ENCODE results near the gene UBL4A. TPM values are rescaled to one million over a fixed set of nuclear protein-coding genes. Genes with fewer than 3 reads are reported as not detected.

The UBL4A gene
- total and polyA plus RNA-seq, 7 donors: 38.3 to 118 (median 64.4) TPM

DNA sequence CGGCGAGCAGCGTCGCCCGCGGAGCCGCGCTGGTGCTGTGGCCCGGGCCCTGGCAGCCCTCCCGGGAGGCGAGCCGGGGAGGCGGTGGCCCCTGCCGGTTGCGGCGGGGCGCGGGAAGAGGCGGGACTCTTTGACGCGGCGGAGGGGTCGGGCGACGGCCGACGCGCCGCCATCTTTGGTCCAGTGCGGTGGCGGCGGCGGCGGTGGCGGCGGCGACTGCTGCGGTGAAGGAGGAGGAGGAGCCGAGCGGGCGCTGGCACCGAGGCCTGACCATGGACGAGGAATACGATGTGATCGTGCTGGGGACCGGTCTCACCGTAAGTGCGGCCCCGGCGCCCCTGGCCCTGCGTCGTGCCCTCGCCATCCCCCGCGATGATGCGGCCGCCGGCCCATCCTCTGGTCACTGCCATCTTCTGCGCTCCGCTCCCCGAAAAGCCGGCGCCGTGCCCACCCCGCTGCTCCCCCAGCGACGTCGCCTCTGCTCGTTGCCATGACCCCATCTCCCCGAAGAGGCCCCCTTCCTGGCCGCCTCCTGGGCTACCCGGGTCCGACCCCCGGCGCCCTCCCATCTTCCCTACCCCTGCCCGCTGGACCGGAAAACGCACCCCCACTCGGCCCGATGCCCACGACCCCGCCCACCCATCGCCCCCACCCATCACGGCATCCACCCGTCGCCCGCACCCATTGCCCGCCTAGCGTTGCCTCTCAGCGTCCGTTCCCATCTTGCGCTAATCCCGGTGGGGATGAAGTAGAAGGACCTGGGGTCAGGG lies 49.2 kb downstream of the UBL4A start, which contains the start of gene GDI1:
Gene GDI1, plus strand, starts transcription at position 172 of the 770 bp plus-strand sequence. Its CDS starts 101 bp downstream, at position 273.
- no peaks in the 10 kb centered on the region for H3K4me1 ChIP-seq
- ATAC-seq: peak; percentile 53 to 85 (median 71)
- intact Hi-C loops (cut with DNase I): no loop called here
- 0 to 29% (median 1%) methylated on average over 4 to 67 of the region's 93 CpGs for WGBS, 3 donors
- H3K27ac ChIP-seq: peak within 1 kb of the TSS; percentile 84
- TF ChIP-seq, protein P1, sequence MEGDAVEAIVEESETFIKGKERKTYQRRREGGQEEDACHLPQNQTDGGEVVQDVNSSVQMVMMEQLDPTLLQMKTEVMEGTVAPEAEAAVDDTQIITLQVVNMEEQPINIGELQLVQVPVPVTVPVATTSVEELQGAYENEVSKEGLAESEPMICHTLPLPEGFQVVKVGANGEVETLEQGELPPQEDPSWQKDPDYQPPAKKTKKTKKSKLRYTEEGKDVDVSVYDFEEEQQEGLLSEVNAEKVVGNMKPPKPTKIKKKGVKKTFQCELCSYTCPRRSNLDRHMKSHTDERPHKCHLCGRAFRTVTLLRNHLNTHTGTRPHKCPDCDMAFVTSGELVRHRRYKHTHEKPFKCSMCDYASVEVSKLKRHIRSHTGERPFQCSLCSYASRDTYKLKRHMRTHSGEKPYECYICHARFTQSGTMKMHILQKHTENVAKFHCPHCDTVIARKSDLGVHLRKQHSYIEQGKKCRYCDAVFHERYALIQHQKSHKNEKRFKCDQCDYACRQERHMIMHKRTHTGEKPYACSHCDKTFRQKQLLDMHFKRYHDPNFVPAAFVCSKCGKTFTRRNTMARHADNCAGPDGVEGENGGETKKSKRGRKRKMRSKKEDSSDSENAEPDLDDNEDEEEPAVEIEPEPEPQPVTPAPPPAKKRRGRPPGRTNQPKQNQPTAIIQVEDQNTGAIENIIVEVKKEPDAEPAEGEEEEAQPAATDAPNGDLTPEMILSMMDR (IDR thresholded peaks at IDR 0.05): no peak
- no peaks in the 10 kb centered on the region for H3K9me3 ChIP-seq
- H3K27me3 ChIP-seq (ENCODE audit: insufficient read depth in 3 of 3, low read length in 2 of 3): no peaks in the 10 kb centered on the region
- H3K4me3 ChIP-seq: peak within 1 kb of the TSS; percentile 79
- peak; percentile 67 to 84 for DNase-seq
- H3K36me3 ChIP-seq (ENCODE audit: insufficient read depth in 1 of 2, low read depth in 1 of 2): peaks cover 2 to 33% of the 10 kb centered on the region in 2 donors

DNA sequence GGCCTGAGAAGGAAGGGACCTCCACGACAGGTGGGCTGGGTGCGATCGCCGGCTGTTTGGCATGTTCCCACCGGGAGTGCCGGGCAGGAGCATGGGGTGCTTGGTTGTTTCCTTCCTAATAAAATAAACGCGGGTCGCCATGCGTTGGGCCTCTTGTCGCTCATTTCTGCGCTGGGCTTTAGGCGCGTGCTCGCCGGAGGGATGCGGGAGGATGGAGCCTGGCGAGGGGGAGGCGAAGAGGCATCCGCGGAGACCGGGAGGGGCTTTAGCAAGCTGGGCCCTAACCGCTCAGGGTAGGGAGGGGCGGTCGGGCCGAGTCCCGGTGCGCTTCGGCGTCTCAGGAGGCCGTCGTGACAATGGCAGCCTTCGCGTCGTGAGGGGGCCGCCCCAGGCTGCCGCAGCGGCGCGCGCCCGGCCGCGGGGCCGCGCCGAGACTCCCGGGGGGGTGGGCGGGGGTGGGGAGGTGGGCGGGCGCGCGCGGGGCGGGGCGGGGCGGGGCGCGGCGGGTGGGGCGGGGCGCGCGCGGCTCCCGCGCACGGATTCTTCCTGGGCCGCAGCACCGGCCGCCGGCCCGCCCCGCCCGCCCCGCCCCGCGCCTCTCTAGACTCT lies 49.9 kb downstream of the UBL4A start:
- Histone ChIP-seq H3K4me1 (no peaks in the 10 kb centered on the region), H3K27me3 (ENCODE audit: insufficient read depth in 3 of 3, low read length in 2 of 3) (no peaks in the 10 kb centered on the region), H3K9me3 (no peaks in the 10 kb centered on the region), H3K36me3 (ENCODE audit: insufficient read depth in 1 of 2, low read depth in 1 of 2) (peaks cover 2 to 26% of the 10 kb centered on the region in 2 donors), H3K4me3 (peak overlapping the region; percentile 79), H3K27ac (peak overlapping the region; percentile 84)
- intact Hi-C loops (cut with DNase I): no loop called here
- TF ChIP-seq, protein P1 (IDR thresholded peaks at IDR 0.05): no peak
- ATAC-seq (peak; percentile 32 to 70 (median 46)), DNase-seq (no peak)
- 1 to 32% (median 25%) methylated on average over 9 to 40 of the region's 78 CpGs for WGBS, 3 donors

DNA sequence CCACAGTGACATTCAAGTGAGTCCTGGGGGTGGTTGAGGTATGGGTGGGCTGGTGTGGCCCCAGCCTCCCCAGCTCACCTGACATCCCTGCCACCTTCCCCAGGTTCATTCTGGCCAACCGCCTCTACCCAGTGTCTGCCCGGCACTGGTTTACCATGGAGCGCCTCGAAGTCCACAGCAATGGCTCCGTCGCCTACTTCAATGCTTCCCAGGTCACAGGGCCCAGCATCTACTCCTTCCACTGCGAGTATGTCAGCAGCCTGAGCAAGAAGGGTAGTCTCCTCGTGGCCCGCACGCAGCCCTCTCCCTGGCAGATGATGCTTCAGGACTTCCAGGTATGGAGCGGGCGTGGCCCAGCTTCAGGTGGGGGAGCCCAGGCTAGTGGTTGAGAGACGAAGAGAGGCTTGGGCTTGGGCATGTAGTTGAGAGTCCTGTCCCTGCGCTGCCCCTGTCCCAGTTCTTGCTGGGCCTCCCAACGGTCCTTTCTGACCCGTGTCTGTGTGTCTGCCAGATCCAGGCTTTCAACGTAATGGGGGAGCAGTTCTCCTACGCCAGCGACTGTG lies 51.2 kb downstream of the UBL4A start:
- DNase-seq: no peak
- intact Hi-C loops (cut with DNase I): no loop called here
- ATAC-seq: no peak
- H3K27ac ChIP-seq: no peak overlapping the region
- 91 to 93% (median 93%) methylated on average over 18 to 19 of the region's 19 CpGs for WGBS, 3 donors
- no peaks in the 10 kb centered on the region for H3K9me3 ChIP-seq
- H3K4me3 ChIP-seq: no peak overlapping the region
- peaks cover 0 to 14% of the 10 kb centered on the region in 2 donors for H3K36me3 ChIP-seq (ENCODE audit: insufficient read depth in 1 of 2, low read depth in 1 of 2)
- no peaks in the 10 kb centered on the region for H3K4me1 ChIP-seq
- TF ChIP-seq, protein P1 (IDR thresholded peaks at IDR 0.05): no peak
- H3K27me3 ChIP-seq (ENCODE audit: insufficient read depth in 3 of 3, low read length in 2 of 3): no peaks in the 10 kb centered on the region

DNA sequence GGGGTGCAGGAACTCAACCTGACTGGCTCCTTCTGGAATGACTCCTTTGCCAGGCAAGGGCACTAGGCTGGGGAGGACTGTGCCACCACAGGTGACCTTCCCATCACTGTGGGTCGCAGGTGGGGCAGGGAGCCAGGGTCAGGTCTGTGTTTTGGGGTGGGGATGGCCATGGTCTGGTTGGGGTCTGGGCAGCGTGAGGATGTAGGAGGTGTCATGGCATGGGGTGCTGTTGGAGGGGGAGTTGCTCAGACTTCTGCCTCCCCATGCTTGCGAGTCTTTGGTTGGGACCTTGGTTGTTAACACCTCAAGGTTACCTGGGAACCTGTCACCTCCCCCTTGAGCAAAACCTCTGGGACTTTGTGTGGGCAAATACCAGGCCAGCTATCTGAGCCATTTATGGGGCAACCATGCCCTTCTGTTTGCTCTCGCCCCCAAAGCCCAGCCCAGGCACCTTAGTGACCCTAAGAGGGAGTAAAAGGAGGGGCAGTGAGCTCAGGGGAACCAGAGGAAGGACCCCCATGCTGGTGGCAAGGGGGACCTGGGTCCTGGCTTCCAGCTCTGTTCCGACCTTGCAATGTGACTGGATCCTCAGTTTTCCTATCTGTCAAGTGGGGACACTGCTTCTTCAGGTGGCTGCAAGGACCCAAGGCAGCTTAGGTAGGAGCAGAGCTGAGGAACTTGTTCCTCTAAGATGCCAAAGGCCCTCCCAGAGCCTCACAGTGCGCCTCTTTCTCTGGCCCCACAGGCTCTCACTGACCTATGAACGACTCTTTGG lies 51.8 kb downstream of the UBL4A start:
- ATAC-seq: no peak
- intact Hi-C loops (cut with DNase I): no loop called here
- TF ChIP-seq, protein P1 (IDR thresholded peaks at IDR 0.05): no peak
- Histone ChIP-seq H3K27ac (no peak overlapping the region), H3K36me3 (ENCODE audit: insufficient read depth in 1 of 2, low read depth in 1 of 2) (peaks cover 0 to 13% of the 10 kb centered on the region in 2 donors), H3K27me3 (ENCODE audit: insufficient read depth in 3 of 3, low read length in 2 of 3) (no peaks in the 10 kb centered on the region), H3K9me3 (no peaks in the 10 kb centered on the region), H3K4me3 (no peak overlapping the region), H3K4me1 (no peaks in the 10 kb centered on the region)
- 75 to 98% (median 94%) methylated on average over 4 to 7 of the region's 7 CpGs for WGBS, 3 donors
- no peak for DNase-seq

Other genes starting within 250 kb of the UBL4A start
- not detected for gene OPN1MW3, start 229.0 kb downstream of the UBL4A start, total RNA-seq
- gene OPN1MW3, start 229.0 kb downstream of the UBL4A start, polyA plus RNA-seq: not detected
- gene TEX28, start 191.5 kb downstream of the UBL4A start, total RNA-seq: not detected
- not detected for gene TEX28, start 191.5 kb downstream of the UBL4A start, polyA plus RNA-seq
- gene TKTL1, start 190.8 kb downstream of the UBL4A start, total RNA-seq: under 1 TPM in 3 of 4 donors, not detected in 1; 0.19 to 0.44 (median 0.26) TPM
- under 1 TPM; 0.24 to 0.52 (median 0.30) TPM for gene TKTL1, start 190.8 kb downstream of the UBL4A start, polyA plus RNA-seq
- gene FLNA, start 112.0 kb downstream of the UBL4A start, total RNA-seq: 10 to 100 TPM; 66.9 to 92.5 (median 76.4) TPM
- 100 to 1,000 TPM in 1 of 3 donors, 10 to 100 TPM in 2; 45.7 to 106 (median 56.0) TPM for gene FLNA, start 112.0 kb downstream of the UBL4A start, polyA plus RNA-seq
- 10 to 100 TPM; 61.1 to 78.2 (median 66.5) TPM for gene EMD, start 107.3 kb downstream of the UBL4A start, total RNA-seq
- gene EMD, start 107.3 kb downstream of the UBL4A start, polyA plus RNA-seq: 100 to 1,000 TPM in 1 of 3 donors, 10 to 100 TPM in 2; 91.6 to 101 (median 94.9) TPM
- gene RPL10, start 88.2 kb downstream of the UBL4A start, total RNA-seq: 1,000 to 10,000 TPM; 1,403 to 2,633 (median 2,325) TPM
- 1,000 to 10,000 TPM; 4,938 to 5,433 (median 5,248) TPM for gene RPL10, start 88.2 kb downstream of the UBL4A start, polyA plus RNA-seq
- 100 to 1,000 TPM in 2 of 4 donors, 10 to 100 TPM in 2; 72.6 to 149 (median 111) TPM for gene DNASE1L1, start 77.4 kb downstream of the UBL4A start, total RNA-seq
- 10 to 100 TPM; 42.2 to 75.1 (median 71.1) TPM for gene DNASE1L1, start 77.4 kb downstream of the UBL4A start, polyA plus RNA-seq
- 10 to 100 TPM; 17.7 to 25.5 (median 23.6) TPM for gene TAFAZZIN, start 75.1 kb downstream of the UBL4A start, total RNA-seq
- 10 to 100 TPM; 19.2 to 21.8 (median 20.7) TPM for gene TAFAZZIN, start 75.1 kb downstream of the UBL4A start, polyA plus RNA-seq
- gene ATP6AP1, start 57.9 kb downstream of the UBL4A start, total RNA-seq: 10 to 100 TPM; 34.1 to 38.6 (median 34.5) TPM
- gene ATP6AP1, start 57.9 kb downstream of the UBL4A start, polyA plus RNA-seq: 10 to 100 TPM; 28.3 to 37.1 (median 31.0) TPM
- 10 to 100 TPM; 37.4 to 57.7 (median 49.8) TPM for gene GDI1, start 49.5 kb downstream of the UBL4A start, total RNA-seq
- gene GDI1, start 49.5 kb downstream of the UBL4A start, polyA plus RNA-seq: 10 to 100 TPM; 37.4 to 52.4 (median 50.7) TPM
- 10 to 100 TPM; 48.6 to 75.7 (median 55.6) TPM for gene FAM50A, start 42.5 kb downstream of the UBL4A start, total RNA-seq
- 100 to 1,000 TPM in 1 of 3 donors, 10 to 100 TPM in 2; 55.0 to 117 (median 86.5) TPM for gene FAM50A, start 42.5 kb downstream of the UBL4A start, polyA plus RNA-seq
- gene PLXNA3, start 28.3 kb downstream of the UBL4A start, total RNA-seq: 1 to 10 TPM; 3.3 to 6.5 (median 6.0) TPM
- gene PLXNA3, start 28.3 kb downstream of the UBL4A start, polyA plus RNA-seq: 1 to 10 TPM; 1.7 to 2.6 (median 2.5) TPM
- 10 to 100 TPM; 10.7 to 24.1 (median 22.7) TPM for gene LAGE3, start 7.3 kb downstream of the UBL4A start, total RNA-seq
- gene LAGE3, start 7.3 kb downstream of the UBL4A start, polyA plus RNA-seq: 10 to 100 TPM; 24.3 to 64.8 (median 27.4) TPM
- 10 to 100 TPM in 3 of 4 donors, 1 to 10 TPM in 1; 7.2 to 15.7 (median 13.8) TPM for gene SLC10A3, start 4.0 kb upstream of the UBL4A start, total RNA-seq
- gene SLC10A3, start 4.0 kb upstream of the UBL4A start, polyA plus RNA-seq: 10 to 100 TPM; 16.3 to 39.8 (median 32.2) TPM
- gene FAM3A, start 29.6 kb upstream of the UBL4A start, total RNA-seq: 10 to 100 TPM; 29.7 to 34.8 (median 32.8) TPM
- 10 to 100 TPM; 37.5 to 40.4 (median 37.7) TPM for gene FAM3A, start 29.6 kb upstream of the UBL4A start, polyA plus RNA-seq
- gene G6PD, start 60.2 kb upstream of the UBL4A start, total RNA-seq: 1 to 10 TPM; 6.2 to 9.1 (median 7.1) TPM
- gene G6PD, start 60.2 kb upstream of the UBL4A start, polyA plus RNA-seq: 1 to 10 TPM; 3.2 to 7.8 (median 4.6) TPM
- 10 to 100 TPM; 11.3 to 27.5 (median 16.9) TPM for gene IKBKG, start 61.0 kb upstream of the UBL4A start, total RNA-seq
- 10 to 100 TPM; 16.9 to 28.8 (median 22.8) TPM for gene IKBKG, start 61.0 kb upstream of the UBL4A start, polyA plus RNA-seq
- not detected for gene CTAG1A, start 98.5 kb upstream of the UBL4A start, total RNA-seq
- not detected for gene CTAG1A, start 98.5 kb upstream of the UBL4A start, polyA plus RNA-seq
- not detected for gene CTAG1B, start 132.7 kb upstream of the UBL4A start, total RNA-seq
- not detected for gene CTAG1B, start 132.7 kb upstream of the UBL4A start, polyA plus RNA-seq
- gene CTAG2, start 167.0 kb upstream of the UBL4A start, total RNA-seq: under 1 TPM in 1 of 4 donors, not detected in 3; 0.39 TPM
- gene CTAG2, start 167.0 kb upstream of the UBL4A start, polyA plus RNA-seq: 1 to 10 TPM in 1 of 3 donors, not detected in 2; 4.9 TPM

Measured in psoas muscle (tissue), 8 donors.